ENCODE results near the gene LPAR3. TPM values are rescaled to one million over a fixed set of nuclear protein-coding genes. Genes with fewer than 3 reads are reported as not detected.

LPAR3 gene
- total RNA-seq, 4 donors from 2014 or later = 2.2 to 23.6 (median 13.5) TPM; not detected in 1

GRCh38 chr1:84899969-84900368 lies 7.0 kb upstream of the LPAR3 start:
- H3K27ac ChIP-seq = no peak overlapping the region
- TF ChIP-seq CTCF (IDR thresholded peaks at IDR 0.05) = no peak
- H3K4me3 ChIP-seq = no peak overlapping the region
- no peaks in the 10 kb centered on the region for H3K4me1 ChIP-seq
- intact Hi-C loops (cut with DNase I; ENCODE audit: low total_unique reads) = no loop called here
- DNase-seq = no peak
- no peaks in the 10 kb centered on the region for H3K27me3 ChIP-seq
- H3K36me3 ChIP-seq = no peaks in the 10 kb centered on the region
- no peaks in the 10 kb centered on the region for H3K9me3 ChIP-seq

DNA sequence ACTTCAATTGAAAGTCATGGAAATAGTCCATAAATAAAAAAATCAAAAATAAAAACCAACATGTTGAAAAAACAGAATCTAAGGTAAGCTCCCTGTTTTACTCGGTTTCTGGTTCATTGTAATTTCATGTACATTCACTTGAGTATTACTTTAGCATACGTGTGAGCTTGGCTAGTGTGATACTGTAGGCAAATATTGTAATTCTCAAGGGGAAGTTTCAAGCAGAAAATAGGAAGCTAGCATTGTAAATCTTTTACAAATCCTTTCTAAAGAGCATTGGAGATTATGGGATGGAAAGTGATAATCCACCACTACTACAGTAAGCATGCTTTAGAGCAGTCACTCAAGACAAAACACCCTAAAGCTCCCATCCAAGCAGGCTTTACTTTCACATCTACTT lies 3.3 kb upstream of the LPAR3 start:
- peaks cover 0 to 6% of the 10 kb centered on the region in 2 donors for H3K4me1 ChIP-seq
- TF ChIP-seq POLR2A (IDR thresholded peaks at IDR 0.05) = no peak
- TF ChIP-seq CTCF (IDR thresholded peaks at IDR 0.05) = no peak
- no peak for DNase-seq
- H3K36me3 ChIP-seq = no peaks in the 10 kb centered on the region
- peaks cover 0 to 7% of the 10 kb centered on the region in 2 donors for H3K27me3 ChIP-seq
- H3K4me3 ChIP-seq = no peak overlapping the region
- no peak overlapping the region for H3K27ac ChIP-seq
- intact Hi-C loops (cut with DNase I; ENCODE audit: low total_unique reads) = no loop called here
- H3K9me3 ChIP-seq = no peaks in the 10 kb centered on the region

DNA sequence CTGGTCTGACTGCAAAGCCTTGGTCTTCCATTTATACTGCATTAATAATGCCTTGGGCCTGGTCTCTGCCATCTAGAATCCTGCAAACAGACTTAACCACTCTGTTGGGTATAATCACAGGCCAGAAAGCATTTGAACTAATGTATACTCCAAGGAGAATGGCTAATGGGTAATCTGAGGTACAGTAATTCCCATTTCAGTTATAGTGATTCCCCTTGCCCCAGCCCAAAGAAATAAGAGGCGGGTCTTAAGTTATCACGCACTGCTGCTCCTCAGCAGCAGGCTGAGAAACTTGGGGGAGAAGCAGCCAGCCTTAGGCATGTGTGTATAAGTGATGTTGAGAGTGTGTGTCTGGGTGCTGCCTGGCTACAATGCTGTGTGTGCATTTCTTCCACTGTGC lies 2.4 kb downstream of the LPAR3 start:
- no peak overlapping the region for H3K4me3 ChIP-seq
- no peak for DNase-seq
- H3K9me3 ChIP-seq = no peaks in the 10 kb centered on the region
- TF ChIP-seq CTCF (IDR thresholded peaks at IDR 0.05) = no peak
- no peak for TF ChIP-seq POLR2A (IDR thresholded peaks at IDR 0.05)
- no peak overlapping the region for H3K27ac ChIP-seq
- peaks cover 0 to 6% of the 10 kb centered on the region in 2 donors for H3K4me1 ChIP-seq
- intact Hi-C loops (cut with DNase I; ENCODE audit: low total_unique reads) = no loop called here
- no peaks in the 10 kb centered on the region for H3K36me3 ChIP-seq
- H3K27me3 ChIP-seq = peaks cover 0 to 7% of the 10 kb centered on the region in 2 donors

DNA sequence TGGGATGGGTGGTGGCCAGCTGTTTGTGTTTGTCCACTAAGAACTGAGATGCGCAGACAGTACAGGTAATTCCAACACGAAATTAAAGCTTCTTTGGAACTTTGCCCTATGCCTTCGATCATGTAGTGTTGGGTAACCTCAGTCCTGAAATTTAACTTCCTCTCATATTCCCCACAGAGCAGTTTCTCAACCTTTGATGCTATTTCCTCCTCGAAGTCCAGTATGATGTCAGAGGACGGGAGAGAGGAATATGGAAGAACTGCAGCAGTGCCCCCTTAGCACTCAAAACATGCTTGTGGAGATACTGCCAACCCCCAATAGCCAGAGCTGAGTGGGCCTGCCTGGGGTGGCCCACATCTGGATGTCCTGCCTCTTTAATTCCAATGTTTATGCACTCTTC lies 3.6 kb downstream of the LPAR3 start:
- Histone ChIP-seq H3K36me3 (no peaks in the 10 kb centered on the region), H3K27ac (no peak overlapping the region), H3K4me3 (no peak overlapping the region), H3K4me1 (peaks cover 0 to 6% of the 10 kb centered on the region in 2 donors), H3K27me3 (peaks cover 0 to 7% of the 10 kb centered on the region in 2 donors), H3K9me3 (no peaks in the 10 kb centered on the region)
- intact Hi-C loops (cut with DNase I; ENCODE audit: low total_unique reads) = no loop called here
- no peak for TF ChIP-seq CTCF (IDR thresholded peaks at IDR 0.05)
- no peak for TF ChIP-seq POLR2A (IDR thresholded peaks at IDR 0.05)
- DNase-seq = no peak

DNA sequence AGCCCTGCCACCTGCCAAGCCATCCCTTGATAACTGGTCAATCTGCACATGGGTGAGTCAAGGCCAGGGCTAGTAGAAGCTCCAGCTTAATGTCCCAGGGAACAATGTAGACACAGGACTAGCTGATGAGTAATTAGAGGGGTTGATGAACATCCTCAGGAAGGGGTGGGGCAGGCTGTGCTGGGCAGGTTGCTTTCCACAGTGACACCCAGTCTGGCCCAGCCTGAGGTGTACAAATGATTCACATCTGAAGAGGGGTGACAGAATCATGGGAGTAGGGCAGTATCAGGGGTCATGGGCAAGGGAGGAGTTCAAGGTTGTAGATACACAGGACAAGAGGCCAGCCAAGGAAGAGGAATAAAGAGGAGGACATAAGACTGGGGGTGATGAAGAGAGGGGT lies 4.3 kb downstream of the LPAR3 start:
- TF ChIP-seq POLR2A (IDR thresholded peaks at IDR 0.05) = no peak
- TF ChIP-seq CTCF (IDR thresholded peaks at IDR 0.05) = no peak
- H3K9me3 ChIP-seq = no peaks in the 10 kb centered on the region
- no peaks in the 10 kb centered on the region for H3K36me3 ChIP-seq
- H3K4me1 ChIP-seq = peaks cover 0 to 6% of the 10 kb centered on the region in 2 donors
- intact Hi-C loops (cut with DNase I; ENCODE audit: low total_unique reads) = no loop called here
- no peak overlapping the region for H3K27ac ChIP-seq
- H3K27me3 ChIP-seq = peaks cover 0 to 5% of the 10 kb centered on the region in 2 donors
- H3K4me3 ChIP-seq = no peak overlapping the region
- DNase-seq = no peak
